Ascending aorta (tissue), 2 donors: Measurements from ENCODE around the gene TBX15. TPM values are rescaled to one million over a fixed set of nuclear protein-coding genes. Genes with fewer than 3 reads are reported as not detected.

Source experiments
- DNase-seq, 2 donors: peaks; one replicate each; pipeline ENCODE4 v3.0.0-alpha.2; 2019; ENCODE audit warnings: low spot score in 2 of 2
- H3K27ac ChIP-seq, 2 donors: fragments of 200-600 bp; sonication (generic); one replicate each; pipeline ENCODE4 v1.5.1; 2016 to 2017; ENCODE audit warnings: mild to moderate bottlenecking in 1 of 2
- H3K27me3 ChIP-seq: fragments of 200-600 bp; sonication (generic); one replicate; pipeline ENCODE4 v1.5.1; 2017
- H3K36me3 ChIP-seq, 2 donors: fragments of 200-600 bp; sonication (generic); one replicate each; pipeline ENCODE4 v1.5.1; 2016
- H3K4me1 ChIP-seq, 2 donors: fragments of 200-600 bp; sonication (generic); one replicate each; pipeline ENCODE4 v1.5.1; 2016 to 2017; ENCODE audit warnings: mild to moderate bottlenecking in 1 of 2
- H3K4me3 ChIP-seq, 2 donors: fragments of 200-600 bp; sonication (generic); one replicate each; pipeline ENCODE4 v1.5.1; 2016 to 2017; ENCODE audit warnings: mild to moderate bottlenecking in 1 of 2
- H3K9me3 ChIP-seq, 2 donors: fragments of 200-600 bp; sonication (generic); one replicate each; pipeline ENCODE4 v1.5.1; 2016
- intact Hi-C: fragments of 100-400 bp; cut with DNase I; formaldehyde crosslinking; loops from one replicate; pipeline ENCODE4 v1.15.1; 2023
- total RNA-seq: library from RNA; depleted of rRNA; stranded (reverse); fragments of >200 nt; gene quantifications from one replicate; pipeline ENCODE4 v1.1.0, GENCODE V29; 2016
- TF ChIP-seq, protein P1 (sequence below), 3 experiments: fragments of 200-600 bp in 2 of 3; fragments of 450-650 bp in 1 of 3; sonication (generic) in 2 of 3; IDR thresholded peaks; one replicate each; pipeline ENCODE4 v1.5.1; 2016 to 2019; ENCODE audit warnings: antibody characterized with exemption in 3 of 3, mild to moderate bottlenecking in 1 of 3, moderate library complexity in 1 of 3

The TBX15 gene
- total RNA-seq, 1 donor from 2014 or later, result 1.8 TPM

DNA sequence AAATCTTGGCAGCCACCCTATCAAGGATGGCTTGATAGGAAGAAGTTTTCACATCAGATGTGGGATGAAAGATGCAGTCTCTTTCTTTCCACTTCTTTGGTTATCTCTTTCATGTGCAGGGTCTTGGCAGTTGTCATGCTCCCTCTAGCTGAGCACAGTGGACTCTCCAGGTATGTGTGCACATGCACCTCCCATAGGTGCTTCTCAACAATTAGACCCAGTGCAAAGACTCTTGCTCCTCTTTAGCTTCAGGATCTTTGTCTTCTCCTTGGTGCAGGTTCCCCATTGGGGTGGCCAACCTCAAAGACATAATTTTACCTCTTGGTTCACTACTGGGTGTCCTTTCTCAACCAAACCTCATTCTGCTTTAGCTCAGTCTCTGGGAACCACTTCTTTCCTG is 80.7 kb downstream of the TBX15 start:
- intact Hi-C loops, result no loop called here
- no peak for DNase-seq
- H3K27me3 ChIP-seq, result no peaks in the 10 kb centered on the region
- no peak overlapping the region for H3K27ac ChIP-seq
- H3K36me3 ChIP-seq, result no peaks in the 10 kb centered on the region
- no peak overlapping the region for H3K4me3 ChIP-seq
- no peaks in the 10 kb centered on the region for H3K4me1 ChIP-seq
- TF ChIP-seq, protein P1, sequence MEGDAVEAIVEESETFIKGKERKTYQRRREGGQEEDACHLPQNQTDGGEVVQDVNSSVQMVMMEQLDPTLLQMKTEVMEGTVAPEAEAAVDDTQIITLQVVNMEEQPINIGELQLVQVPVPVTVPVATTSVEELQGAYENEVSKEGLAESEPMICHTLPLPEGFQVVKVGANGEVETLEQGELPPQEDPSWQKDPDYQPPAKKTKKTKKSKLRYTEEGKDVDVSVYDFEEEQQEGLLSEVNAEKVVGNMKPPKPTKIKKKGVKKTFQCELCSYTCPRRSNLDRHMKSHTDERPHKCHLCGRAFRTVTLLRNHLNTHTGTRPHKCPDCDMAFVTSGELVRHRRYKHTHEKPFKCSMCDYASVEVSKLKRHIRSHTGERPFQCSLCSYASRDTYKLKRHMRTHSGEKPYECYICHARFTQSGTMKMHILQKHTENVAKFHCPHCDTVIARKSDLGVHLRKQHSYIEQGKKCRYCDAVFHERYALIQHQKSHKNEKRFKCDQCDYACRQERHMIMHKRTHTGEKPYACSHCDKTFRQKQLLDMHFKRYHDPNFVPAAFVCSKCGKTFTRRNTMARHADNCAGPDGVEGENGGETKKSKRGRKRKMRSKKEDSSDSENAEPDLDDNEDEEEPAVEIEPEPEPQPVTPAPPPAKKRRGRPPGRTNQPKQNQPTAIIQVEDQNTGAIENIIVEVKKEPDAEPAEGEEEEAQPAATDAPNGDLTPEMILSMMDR (IDR thresholded peaks at IDR 0.05), result no peak
- no peaks in the 10 kb centered on the region for H3K9me3 ChIP-seq

DNA sequence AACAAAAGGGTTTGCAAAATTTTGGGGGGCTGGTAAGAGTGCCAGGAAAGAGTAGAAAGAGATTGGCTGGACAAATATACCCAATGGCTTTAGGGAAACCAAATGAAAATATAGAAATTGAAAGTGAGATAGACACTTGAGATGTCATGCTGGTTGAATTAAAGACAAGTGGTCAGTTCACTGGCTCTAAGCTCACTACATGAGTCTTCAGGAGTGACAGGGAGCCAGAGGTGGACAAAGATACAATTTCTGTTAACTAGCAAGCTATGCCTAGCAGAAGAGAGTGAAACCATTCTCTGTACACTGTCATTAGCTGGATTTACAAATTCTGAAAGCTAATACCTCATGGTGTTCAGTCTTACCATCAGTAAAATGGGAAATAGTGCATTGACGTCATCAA is 82.5 kb downstream of the TBX15 start:
- Histone ChIP-seq H3K27ac (no peak overlapping the region), H3K4me3 (no peak overlapping the region), H3K27me3 (no peaks in the 10 kb centered on the region), H3K9me3 (no peaks in the 10 kb centered on the region), H3K36me3 (no peaks in the 10 kb centered on the region), H3K4me1 (no peaks in the 10 kb centered on the region)
- no peak for DNase-seq
- intact Hi-C loops, result no loop called here
- TF ChIP-seq, protein P1 (IDR thresholded peaks at IDR 0.05), result no peak

DNA sequence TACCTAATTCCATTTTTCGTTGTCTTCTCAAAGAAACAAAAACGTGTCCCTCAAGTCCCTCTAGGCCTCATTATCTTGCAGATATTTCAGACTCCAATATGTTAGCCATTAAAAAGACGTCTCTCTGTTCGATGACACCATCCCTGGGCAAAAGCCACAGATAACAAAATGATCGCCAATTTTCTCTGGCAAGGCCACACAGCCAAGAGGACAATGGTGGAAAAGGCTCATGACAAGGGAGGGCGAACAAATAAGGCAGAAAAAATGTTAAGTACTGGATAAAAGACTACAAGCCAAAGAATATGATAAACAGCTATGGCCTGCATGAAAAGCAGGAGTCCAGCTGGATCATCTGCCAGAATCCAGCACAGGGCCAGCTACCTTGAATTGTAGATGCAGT is 82.9 kb downstream of the TBX15 start:
- H3K27ac ChIP-seq, result no peak overlapping the region
- intact Hi-C loops, result no loop called here
- no peaks in the 10 kb centered on the region for H3K27me3 ChIP-seq
- H3K4me3 ChIP-seq, result no peak overlapping the region
- TF ChIP-seq, protein P1 (IDR thresholded peaks at IDR 0.05), result no peak
- H3K4me1 ChIP-seq, result no peaks in the 10 kb centered on the region
- H3K9me3 ChIP-seq, result no peaks in the 10 kb centered on the region
- H3K36me3 ChIP-seq, result no peaks in the 10 kb centered on the region
- DNase-seq, result no peak

DNA sequence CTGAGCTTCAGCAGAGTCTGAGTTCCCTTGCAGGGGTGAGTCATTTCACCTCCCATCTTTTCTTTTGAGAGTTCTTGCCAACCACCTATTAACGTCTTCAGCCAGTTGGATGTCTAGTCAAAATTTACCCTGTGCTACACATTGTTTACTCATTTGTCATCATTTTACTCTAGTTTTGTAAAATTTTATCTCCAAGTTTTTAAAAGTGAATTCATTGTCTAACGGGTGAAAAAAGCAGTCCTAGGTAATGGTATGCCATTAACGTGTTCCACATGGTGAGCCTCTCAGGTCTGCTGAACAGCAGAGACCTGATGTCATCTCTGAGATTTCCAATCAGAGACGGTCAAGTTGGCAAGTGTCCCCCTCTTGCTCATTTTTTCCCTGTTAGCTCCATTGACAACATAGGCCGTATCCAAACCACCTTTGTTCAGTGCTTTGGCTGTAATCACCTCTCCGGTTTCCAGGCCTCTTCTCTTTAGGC is 85.4 kb downstream of the TBX15 start:
- intact Hi-C loops, result no loop called here
- Histone ChIP-seq H3K27ac (no peak overlapping the region), H3K36me3 (no peaks in the 10 kb centered on the region), H3K9me3 (no peaks in the 10 kb centered on the region), H3K4me3 (no peak overlapping the region), H3K27me3 (no peaks in the 10 kb centered on the region), H3K4me1 (no peaks in the 10 kb centered on the region)
- TF ChIP-seq, protein P1 (IDR thresholded peaks at IDR 0.05), result no peak
- DNase-seq, result no peak

DNA sequence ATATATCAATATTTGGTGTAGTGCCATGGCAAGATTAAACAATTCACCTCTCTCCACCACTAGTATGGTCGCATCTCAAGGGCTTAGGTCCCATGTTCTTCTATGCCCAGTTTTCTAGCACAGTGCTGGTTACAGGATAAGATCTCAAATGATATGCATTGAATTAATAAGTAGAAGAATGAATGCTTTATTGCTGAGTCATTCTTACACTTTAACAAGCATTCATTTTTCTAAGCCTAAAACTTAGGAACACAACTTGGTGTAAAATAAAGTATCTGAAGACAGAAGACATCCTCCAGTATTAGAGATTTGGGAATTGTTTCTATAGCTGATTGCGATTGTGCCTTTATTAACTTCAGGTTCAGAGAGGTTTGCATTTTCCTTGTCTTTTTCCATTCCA is 85.8 kb downstream of the TBX15 start:
- H3K4me3 ChIP-seq, result no peak overlapping the region
- no peaks in the 10 kb centered on the region for H3K36me3 ChIP-seq
- TF ChIP-seq, protein P1 (IDR thresholded peaks at IDR 0.05), result no peak
- DNase-seq, result no peak
- intact Hi-C loops, result no loop called here
- H3K27me3 ChIP-seq, result no peaks in the 10 kb centered on the region
- no peaks in the 10 kb centered on the region for H3K9me3 ChIP-seq
- no peaks in the 10 kb centered on the region for H3K4me1 ChIP-seq
- H3K27ac ChIP-seq, result no peak overlapping the region
